Endothelial cell (in vitro differentiated cells): ENCODE data around the gene PRSS1. TPM values are rescaled to one million over a fixed set of nuclear protein-coding genes. Genes with fewer than 3 reads are reported as not detected.
"Not testable (repeated sequence)": the region's sequence is repeated elsewhere in the genome, so short reads cannot be mapped to it uniquely, and the experiment has no call there.

Source experiments
- DNase-seq: peaks from one replicate; pipeline ENCODE4 v3.0.0; 2021; ENCODE audit warnings: low spot score
- H3K27ac Mint-ChIP-seq: one replicate; pipeline ENCODE4 v1.8.0; 2021; ENCODE audit warnings: mixed read lengths, inconsistent platforms; ENCODE audit not compliant: unreplicated experiment
- H3K27me3 Mint-ChIP-seq: one replicate; pipeline ENCODE4 v1.8.0; 2021; ENCODE audit warnings: mild to moderate bottlenecking, moderate library complexity, mixed read lengths, inconsistent platforms; ENCODE audit not compliant: unreplicated experiment
- H3K36me3 Mint-ChIP-seq: one replicate; pipeline ENCODE4 v1.8.0; 2021; ENCODE audit warnings: mild to moderate bottlenecking, low read depth, mixed read lengths, inconsistent platforms; ENCODE audit not compliant: unreplicated experiment
- H3K4me1 Mint-ChIP-seq: one replicate; pipeline ENCODE4 v1.8.0; 2021; ENCODE audit warnings: mild to moderate bottlenecking, mixed read lengths, inconsistent platforms; ENCODE audit not compliant: unreplicated experiment
- H3K4me3 Mint-ChIP-seq: one replicate; pipeline ENCODE4 v1.8.0; 2021; ENCODE audit warnings: mild to moderate bottlenecking, mixed read lengths, inconsistent platforms; ENCODE audit not compliant: unreplicated experiment
- H3K9me3 Mint-ChIP-seq: one replicate; pipeline ENCODE4 v1.8.0; 2021; ENCODE audit warnings: mixed read lengths, inconsistent platforms; ENCODE audit not compliant: unreplicated experiment
- CTCF ChIP-seq: fragments of 200-600 bp; sonication (generic); IDR thresholded peaks from one replicate; pipeline ENCODE4 v1.5.0; 2021; ENCODE audit warnings: antibody characterized with exemption; ENCODE audit not compliant: unreplicated experiment
- total RNA-seq: library from RNA; stranded (reverse); fragmentation: NEBNext Ultra II Directional; extraction: Animal tissue kit (Norgen Biotek cat#: 25700); gene quantifications from one replicate; pipeline ENCODE4 v1.2.1, GENCODE V29; 2021; ENCODE audit not compliant: unreplicated experiment

Gene PRSS1
- total RNA-seq, 1 donor from 2014 or later, result 0.82 TPM

GRCh38 chr7:142753366-142753765 lies 4.1 kb downstream of the PRSS1 start:
- Mint-ChIP-seq H3K27ac (no peak overlapping the region), H3K4me1 (peaks cover 10% of the 10 kb centered on the region), H3K36me3 (no peaks in the 10 kb centered on the region), H3K9me3 (no peaks in the 10 kb centered on the region), H3K4me3 (no peak overlapping the region), H3K27me3 (peaks cover 7% of the 10 kb centered on the region)
- DNase-seq, result no peak
- no peak for TF ChIP-seq CTCF

GRCh38 chr7:142753925-142754491 lies 4.7 kb downstream of the PRSS1 start:
- H3K27me3 Mint-ChIP-seq, H3K9me3 Mint-ChIP-seq, H3K36me3 Mint-ChIP-seq, DNase-seq, H3K4me3 Mint-ChIP-seq, H3K4me1 Mint-ChIP-seq, H3K27ac Mint-ChIP-seq: not testable (repeated sequence)

- H3K9me3 Mint-ChIP-seq, result no peaks in the 10 kb centered on the region
- no peak for TF ChIP-seq CTCF
- H3K27ac Mint-ChIP-seq, result no peak overlapping the region
- DNase-seq, result no peak
- no peaks in the 10 kb centered on the region for H3K36me3 Mint-ChIP-seq
- peaks cover 4% of the 10 kb centered on the region for H3K27me3 Mint-ChIP-seq
- no peaks in the 10 kb centered on the region for H3K4me1 Mint-ChIP-seq
- H3K4me3 Mint-ChIP-seq, result no peak overlapping the region
Observed at GRCh38 chr7:142754681-142755575, 5.7 kb downstream of the PRSS1 start.

GRCh38 chr7:142758312-142758711 lies 9.0 kb downstream of the PRSS1 start:
- H3K36me3 Mint-ChIP-seq, DNase-seq, H3K4me1 Mint-ChIP-seq, H3K9me3 Mint-ChIP-seq, H3K27me3 Mint-ChIP-seq, H3K4me3 Mint-ChIP-seq, H3K27ac Mint-ChIP-seq: not testable (repeated sequence)

- Mint-ChIP-seq H3K36me3 (no peaks in the 10 kb centered on the region), H3K4me1 (no peaks in the 10 kb centered on the region), H3K27ac (no peak overlapping the region), H3K27me3 (peaks cover 6% of the 10 kb centered on the region), H3K4me3 (no peak overlapping the region), H3K9me3 (no peaks in the 10 kb centered on the region)
- no peak for TF ChIP-seq CTCF
- DNase-seq, result no peak
Observed at GRCh38 chr7:142759433-142759832, 10.2 kb downstream of the PRSS1 start.

GRCh38 chr7:142760071-142760642 lies 10.9 kb downstream of the PRSS1 start:
- no peaks in the 10 kb centered on the region for H3K36me3 Mint-ChIP-seq
- H3K4me3 Mint-ChIP-seq, result no peak overlapping the region
- no peak overlapping the region for H3K27ac Mint-ChIP-seq
- H3K4me1 Mint-ChIP-seq, result no peaks in the 10 kb centered on the region
- no peaks in the 10 kb centered on the region for H3K9me3 Mint-ChIP-seq
- DNase-seq, result no peak
- no peak for TF ChIP-seq CTCF
- peaks cover 8% of the 10 kb centered on the region for H3K27me3 Mint-ChIP-seq

GRCh38 chr7:142761606-142762005 lies 12.3 kb downstream of the PRSS1 start:
- not testable (repeated sequence) for H3K27me3 Mint-ChIP-seq, H3K27ac Mint-ChIP-seq, H3K9me3 Mint-ChIP-seq, H3K36me3 Mint-ChIP-seq, H3K4me3 Mint-ChIP-seq, H3K4me1 Mint-ChIP-seq, DNase-seq
